Mesodermal cell (in vitro differentiated cells): ENCODE measurements around the gene OLFML2A.
"Not testable (repeated sequence)": the region's sequence is repeated elsewhere in the genome, so short reads cannot be mapped to it uniquely, and the experiment has no call there.

Source experiments
- H3K27ac ChIP-seq: 2 replicates; pipeline ENCODE4 v1.7.0; 2013; ENCODE audit warnings: mild to moderate bottlenecking, low read depth, low read length, moderate library complexity; ENCODE audit not compliant: severe bottlenecking
- H3K36me3 ChIP-seq: 2 replicates; pipeline ENCODE4 v1.7.1; 2013; ENCODE audit warnings: mild to moderate bottlenecking, low read length, moderate library complexity; ENCODE audit not compliant: control insufficient read depth, insufficient read depth
- H3K4me1 ChIP-seq: one replicate; pipeline ENCODE4 v1.7.1; 2013; ENCODE audit warnings: mild to moderate bottlenecking, low read length; ENCODE audit not compliant: insufficient read depth, control insufficient read depth, poor library complexity, severe bottlenecking
- H3K4me3 ChIP-seq: 2 replicates; pipeline ENCODE4 v1.7.0; 2013; ENCODE audit warnings: low read length, control low read depth, mild to moderate bottlenecking; ENCODE audit not compliant: insufficient read depth, poor library complexity, severe bottlenecking; ENCODE audit errors: extremely low read depth
- H3K9me3 ChIP-seq: 2 replicates; pipeline ENCODE4 v1.7.1; 2013; ENCODE audit warnings: mild to moderate bottlenecking, low read length, moderate library complexity; ENCODE audit not compliant: control insufficient read depth
- WGBS, 2 experiments: methylation state at CpG; one replicate each; pipeline ENCODE4 v1.1.5; 2013; ENCODE audit warnings: missing lambda C conversion rate in 2 of 2; ENCODE audit not compliant: insufficient coverage in 2 of 2; 5-methylcytosine and 5-hydroxymethylcytosine counted together

OLFML2A gene

GRCh38 chr9:124829334-124829669 lies 52.4 kb downstream of the OLFML2A start:
- Histone ChIP-seq H3K36me3 (no peaks in the 10 kb centered on the region), H3K27ac (no peak overlapping the region), H3K4me3 (no peak overlapping the region), H3K4me1 (no peaks in the 10 kb centered on the region), H3K9me3 (no peaks in the 10 kb centered on the region)
- WGBS, 2 experiments = 62 to 83% methylated on average over 2 of the region's 5 CpGs

GRCh38 chr9:124830593-124830992 lies 53.7 kb downstream of the OLFML2A start:
- Histone ChIP-seq H3K9me3 (no peaks in the 10 kb centered on the region), H3K4me3 (no peak overlapping the region), H3K4me1 (no peaks in the 10 kb centered on the region), H3K27ac (no peak overlapping the region), H3K36me3 (no peaks in the 10 kb centered on the region)
- 44 to 67% methylated on average over 2 to 3 of the region's 4 CpGs for WGBS, 2 experiments

- Histone ChIP-seq H3K27ac (no peak overlapping the region), H3K4me3 (no peak overlapping the region), H3K9me3 (no peaks in the 10 kb centered on the region), H3K36me3 (no peaks in the 10 kb centered on the region), H3K4me1 (no peaks in the 10 kb centered on the region)
- WGBS, 2 experiments = 88 to 89% methylated on average over 8 of the region's 9 CpGs
These were observed 54.9 kb downstream of the OLFML2A start for GRCh38 chr9:124831642-124832364.

GRCh38 chr9:124834591-124834990 lies 57.7 kb downstream of the OLFML2A start:
- no peaks in the 10 kb centered on the region for H3K4me1 ChIP-seq
- no peaks in the 10 kb centered on the region for H3K9me3 ChIP-seq
- H3K4me3 ChIP-seq = no peak overlapping the region
- 75 to 92% methylated on average over 4 to 7 of the region's 7 CpGs for WGBS, 2 experiments
- no peaks in the 10 kb centered on the region for H3K36me3 ChIP-seq
- H3K27ac ChIP-seq = no peak overlapping the region

GRCh38 chr9:124835026-124835557 lies 58.2 kb downstream of the OLFML2A start:
- H3K4me3 ChIP-seq = no peak overlapping the region
- no peak overlapping the region for H3K27ac ChIP-seq
- 87 to 91% methylated on average over 11 to 12 of the region's 13 CpGs for WGBS, 2 experiments
- no peaks in the 10 kb centered on the region for H3K36me3 ChIP-seq
- no peaks in the 10 kb centered on the region for H3K4me1 ChIP-seq
- no peaks in the 10 kb centered on the region for H3K9me3 ChIP-seq

GRCh38 chr9:124838132-124838531 lies 61.2 kb downstream of the OLFML2A start:
- 71% methylated on average over 1 of the region's 5 CpGs; no CpG with 5 or more reads in 1 of the 2 experiments for WGBS, 2 experiments
- H3K36me3 ChIP-seq, H3K27ac ChIP-seq, H3K9me3 ChIP-seq, H3K4me3 ChIP-seq, H3K4me1 ChIP-seq: not testable (repeated sequence)

GRCh38 chr9:124838567-124839275 lies 61.8 kb downstream of the OLFML2A start:
- WGBS, 2 experiments = 97% methylated on average over 20 to 23 of the region's 52 CpGs
- H3K4me1 ChIP-seq, H3K27ac ChIP-seq: not testable (repeated sequence)

GRCh38 chr9:124839612-124840299 lies 62.8 kb downstream of the OLFML2A start:
- 90 to 92% methylated on average over 8 of the region's 12 CpGs for WGBS, 2 experiments
- H3K27ac ChIP-seq = peak overlapping the region; percentile 10
- H3K4me3 ChIP-seq = no peak overlapping the region
- H3K4me1 ChIP-seq = no peaks in the 10 kb centered on the region
- no peaks in the 10 kb centered on the region for H3K36me3 ChIP-seq
- H3K9me3 ChIP-seq = no peaks in the 10 kb centered on the region

More at GRCh38 chr9:124838567-124839275, 61.8 kb downstream of the OLFML2A start:
- not testable (repeated sequence) for H3K4me3 ChIP-seq, H3K9me3 ChIP-seq, H3K36me3 ChIP-seq

- 94% methylated on average over 5 to 14 of the region's 18 CpGs for WGBS, 2 experiments
- no peaks in the 10 kb centered on the region for H3K36me3 ChIP-seq
- no peaks in the 10 kb centered on the region for H3K9me3 ChIP-seq
These were observed 63.4 kb downstream of the OLFML2A start for GRCh38 chr9:124840300-124840833.

GRCh38 chr9:124841075-124841821 lies 64.3 kb downstream of the OLFML2A start:
- no peaks in the 10 kb centered on the region for H3K9me3 ChIP-seq
- no peaks in the 10 kb centered on the region for H3K4me1 ChIP-seq
- no peak overlapping the region for H3K4me3 ChIP-seq
- no peaks in the 10 kb centered on the region for H3K36me3 ChIP-seq
- no peak overlapping the region for H3K27ac ChIP-seq
- 92 to 100% methylated on average over 1 to 9 of the region's 14 CpGs for WGBS, 2 experiments

More at GRCh38 chr9:124840300-124840833, 63.4 kb downstream of the OLFML2A start:
- no peak overlapping the region for H3K4me3 ChIP-seq
- H3K27ac ChIP-seq = no peak overlapping the region
- H3K4me1 ChIP-seq = no peaks in the 10 kb centered on the region
